ENCODE data around the gene HFE. TPM values are rescaled to one million over a fixed set of nuclear protein-coding genes. Genes with fewer than 3 reads are reported as not detected.

HFE gene
- total RNA-seq, 1 donor from 2014 or later, result 9.2 TPM

GRCh38 chr6:26120807-26121140 lies 33.5 kb downstream of the HFE start:
- no peak overlapping the region for H3K27ac ChIP-seq
- no peak for TF ChIP-seq CTCF (IDR thresholded peaks at IDR 0.05)
- no peak for ATAC-seq
- no peak for DNase-seq
- H3K9me3 ChIP-seq, result no peaks in the 10 kb centered on the region
- H3K27me3 ChIP-seq, result no peaks in the 10 kb centered on the region
- intact Hi-C loops (cut with DNase I), result no loop called here
- no peaks in the 10 kb centered on the region for H3K36me3 ChIP-seq
- H3K4me3 ChIP-seq, result no peak overlapping the region
- no peaks in the 10 kb centered on the region for H3K4me1 ChIP-seq

- no peaks in the 10 kb centered on the region for H3K9me3 ChIP-seq
- H3K4me3 ChIP-seq, result no peak overlapping the region
- ATAC-seq, result no peak
- TF ChIP-seq CTCF (IDR thresholded peaks at IDR 0.05), result no peak
- H3K4me1 ChIP-seq, result no peaks in the 10 kb centered on the region
- intact Hi-C loops (cut with DNase I), result no loop called here
- no peak overlapping the region for H3K27ac ChIP-seq
- no peaks in the 10 kb centered on the region for H3K36me3 ChIP-seq
- no peaks in the 10 kb centered on the region for H3K27me3 ChIP-seq
- no peak for DNase-seq
Observed at GRCh38 chr6:26121141-26122004, 34.1 kb downstream of the HFE start.

GRCh38 chr6:26122005-26122388 lies 34.8 kb downstream of the HFE start:
- intact Hi-C loops (cut with DNase I), result no loop called here
- no peak for ATAC-seq
- H3K4me3 ChIP-seq, result no peak overlapping the region

GRCh38 chr6:26122402-26122792 lies 35.2 kb downstream of the HFE start:
- no peaks in the 10 kb centered on the region for H3K27me3 ChIP-seq
- no peaks in the 10 kb centered on the region for H3K9me3 ChIP-seq
- peaks cover 5% of the 10 kb centered on the region for H3K36me3 ChIP-seq
- intact Hi-C loops (cut with DNase I), result no loop called here
- peak overlapping the region; percentile 76 for H3K4me3 ChIP-seq
- TF ChIP-seq CTCF (IDR thresholded peaks at IDR 0.05), result no peak
- DNase-seq, result no peak
- peaks cover 9% of the 10 kb centered on the region for H3K4me1 ChIP-seq
- no peak for ATAC-seq
- peak overlapping the region; percentile 99 for H3K27ac ChIP-seq

More at GRCh38 chr6:26122005-26122388, 34.8 kb downstream of the HFE start:
- DNase-seq, result no peak
- Histone ChIP-seq H3K27me3 (no peaks in the 10 kb centered on the region), H3K9me3 (no peaks in the 10 kb centered on the region), H3K36me3 (peaks cover under 1% of the 10 kb centered on the region), H3K27ac (peak overlapping the region; percentile 99), H3K4me1 (peaks cover 5% of the 10 kb centered on the region)
- TF ChIP-seq CTCF (IDR thresholded peaks at IDR 0.05), result no peak

GRCh38 chr6:26122793-26123674 lies 35.8 kb downstream of the HFE start:
- peak overlapping the region; percentile 76 for H3K4me3 ChIP-seq
- intact Hi-C loops (cut with DNase I), result no loop called here
- H3K4me1 ChIP-seq, result peaks cover 16% of the 10 kb centered on the region
- DNase-seq (peak; percentile 90), ATAC-seq (peak; percentile 87)
- H3K27me3 ChIP-seq, result no peaks in the 10 kb centered on the region
- peaks cover 11% of the 10 kb centered on the region for H3K36me3 ChIP-seq
- H3K27ac ChIP-seq, result peak overlapping the region; percentile 99
- TF ChIP-seq CTCF (IDR thresholded peaks at IDR 0.05), result no peak
- H3K9me3 ChIP-seq, result no peaks in the 10 kb centered on the region

Data from upper lobe of right lung (tissue), 1 donor.